Stimulated activated naive B cell treated with anti-CD40 and anti-IgM and Interleukin-4, amounts not matched to agents 10 μg/mL and 1 μg/mL and 100 μg/mL, for 72 hours (primary cell): ENCODE measurements around the gene MAB21L4.

Experiments used
- ATAC-seq, 2 donors: fragments of 150-1000 bp; cut with Tn5 transposase; replicated peaks; 2 replicates each; pipeline ENCODE4 v1.10.0; 2021; ENCODE audit warnings: moderate library complexity in 1 of 2
- DNase-seq: peaks from one replicate; pipeline ENCODE4 v3.0.0; 2021
- H3K27ac Mint-ChIP-seq: one replicate; pipeline ENCODE4 v1.8.0; 2022; ENCODE audit warnings: mild to moderate bottlenecking, mixed read lengths
- H3K27me3 Mint-ChIP-seq, 2 donors: one replicate each; pipeline ENCODE4 v1.8.0; 2022; ENCODE audit warnings: mixed read lengths in 2 of 2
- H3K36me3 Mint-ChIP-seq, 2 donors: one replicate each; pipeline ENCODE4 v1.8.0; 2022; ENCODE audit warnings: mixed read lengths in 2 of 2, mild to moderate bottlenecking in 1 of 2
- H3K4me1 Mint-ChIP-seq, 2 donors: one replicate each; pipeline ENCODE4 v1.8.0; 2022; ENCODE audit warnings: mixed read lengths in 2 of 2, mild to moderate bottlenecking in 1 of 2
- H3K4me3 Mint-ChIP-seq, 2 donors: one replicate each; pipeline ENCODE4 v1.8.0; 2022; ENCODE audit warnings: mild to moderate bottlenecking in 2 of 2, mixed read lengths in 2 of 2, moderate library complexity in 1 of 2
- H3K9me3 Mint-ChIP-seq, 2 donors: one replicate each; pipeline ENCODE4 v1.8.0; 2022; ENCODE audit warnings: mixed read lengths in 2 of 2, mild to moderate bottlenecking in 1 of 2

Gene MAB21L4

GRCh38 chr2:240898731-240899467 is 2.9 kb upstream of the MAB21L4 start:
- no peaks in the 10 kb centered on the region for H3K36me3 Mint-ChIP-seq
- no peaks in the 10 kb centered on the region for H3K4me1 Mint-ChIP-seq
- no peak overlapping the region for H3K4me3 Mint-ChIP-seq
- DNase-seq (no peak), ATAC-seq (no peak)
- H3K9me3 Mint-ChIP-seq = peaks cover 6% of the 10 kb centered on the region in 2 donors
- H3K27ac Mint-ChIP-seq = no peak overlapping the region
- peaks cover 8 to 27% of the 10 kb centered on the region in 2 donors for H3K27me3 Mint-ChIP-seq

GRCh38 chr2:240898108-240898730 is 2.3 kb upstream of the MAB21L4 start:
- DNase-seq = no peak

GRCh38 chr2:240896871-240897692 is 1.1 kb upstream of the MAB21L4 start:
- Mint-ChIP-seq H3K36me3 (no peaks in the 10 kb centered on the region), H3K27me3 (peaks cover 8 to 22% of the 10 kb centered on the region in 2 donors), H3K9me3 (peaks cover 6% of the 10 kb centered on the region in 2 donors), H3K4me1 (peaks cover 0 to 4% of the 10 kb centered on the region in 2 donors), H3K27ac (no peak overlapping the region), H3K4me3 (no peak overlapping the region)
- ATAC-seq (no peak), DNase-seq (no peak)

More at GRCh38 chr2:240898108-240898730, 2.3 kb upstream of the MAB21L4 start:
- ATAC-seq = no peak
- Mint-ChIP-seq H3K9me3 (peaks cover 6% of the 10 kb centered on the region in 2 donors), H3K4me1 (peaks cover 0 to 4% of the 10 kb centered on the region in 2 donors), H3K4me3 (no peak overlapping the region), H3K27ac (no peak overlapping the region), H3K36me3 (no peaks in the 10 kb centered on the region), H3K27me3 (peaks cover 8 to 27% of the 10 kb centered on the region in 2 donors)

- H3K36me3 Mint-ChIP-seq = no peaks in the 10 kb centered on the region
- peaks cover 8 to 21% of the 10 kb centered on the region in 2 donors for H3K27me3 Mint-ChIP-seq
Measured at GRCh38 chr2:240896394-240896793, 438 bp upstream of the MAB21L4 start.

GRCh38 chr2:240894836-240895558 is 959 bp downstream of the MAB21L4 start:
- no peak overlapping the region for H3K4me3 Mint-ChIP-seq
- H3K27me3 Mint-ChIP-seq = peaks cover 0 to 16% of the 10 kb centered on the region in 2 donors
- H3K9me3 Mint-ChIP-seq = no peaks in the 10 kb centered on the region
- H3K27ac Mint-ChIP-seq = no peak overlapping the region
- DNase-seq (no peak), ATAC-seq (no peak)
- H3K36me3 Mint-ChIP-seq = no peaks in the 10 kb centered on the region
- peaks cover 0 to 4% of the 10 kb centered on the region in 2 donors for H3K4me1 Mint-ChIP-seq

More at GRCh38 chr2:240896394-240896793, 438 bp upstream of the MAB21L4 start:
- H3K4me1 Mint-ChIP-seq = peaks cover 0 to 4% of the 10 kb centered on the region in 2 donors
- DNase-seq = no peak
- peaks cover 6% of the 10 kb centered on the region in 2 donors for H3K9me3 Mint-ChIP-seq
- H3K27ac Mint-ChIP-seq = no peak overlapping the region
- no peak overlapping the region for H3K4me3 Mint-ChIP-seq
- no peak for ATAC-seq

GRCh38 chr2:240894006-240894405 is 1.9 kb downstream of the MAB21L4 start:
- H3K27me3 Mint-ChIP-seq = peaks cover 0 to 16% of the 10 kb centered on the region in 2 donors
- no peak overlapping the region for H3K4me3 Mint-ChIP-seq
- no peak overlapping the region for H3K27ac Mint-ChIP-seq
- H3K36me3 Mint-ChIP-seq = no peaks in the 10 kb centered on the region
- no peaks in the 10 kb centered on the region for H3K9me3 Mint-ChIP-seq
- ATAC-seq (peak in 1 of 2 donors; percentile 3), DNase-seq (no peak)
- H3K4me1 Mint-ChIP-seq = peaks cover 0 to 4% of the 10 kb centered on the region in 2 donors

- H3K27ac Mint-ChIP-seq = peak overlapping the region; percentile 81
- DNase-seq (peak; percentile 54), ATAC-seq (peak; percentile 11 to 84)
- no peaks in the 10 kb centered on the region for H3K36me3 Mint-ChIP-seq
- peaks cover 0 to 5% of the 10 kb centered on the region in 2 donors for H3K4me1 Mint-ChIP-seq
- peaks cover 0 to 16% of the 10 kb centered on the region in 2 donors for H3K27me3 Mint-ChIP-seq
- peaks cover 0 to 1% of the 10 kb centered on the region in 2 donors for H3K9me3 Mint-ChIP-seq
- H3K4me3 Mint-ChIP-seq = peak overlapping the region in 1 of 2 donors; percentile 13
Measured at GRCh38 chr2:240893363-240893844, 2.6 kb downstream of the MAB21L4 start.

GRCh38 chr2:240892925-240893324 is 3.0 kb downstream of the MAB21L4 start:
- Mint-ChIP-seq H3K9me3 (peaks cover 0 to 1% of the 10 kb centered on the region in 2 donors), H3K4me1 (peaks cover 0 to 5% of the 10 kb centered on the region in 2 donors), H3K36me3 (no peaks in the 10 kb centered on the region), H3K27me3 (peaks cover 0 to 14% of the 10 kb centered on the region in 2 donors), H3K4me3 (no peak overlapping the region), H3K27ac (no peak overlapping the region)
- ATAC-seq (no peak), DNase-seq (no peak)

GRCh38 chr2:240892356-240892755 is 3.6 kb downstream of the MAB21L4 start:
- Mint-ChIP-seq H3K27me3 (peaks cover 0 to 8% of the 10 kb centered on the region in 2 donors), H3K4me3 (no peak overlapping the region), H3K9me3 (peaks cover 0 to 1% of the 10 kb centered on the region in 2 donors), H3K36me3 (no peaks in the 10 kb centered on the region), H3K27ac (no peak overlapping the region), H3K4me1 (peaks cover 0 to 5% of the 10 kb centered on the region in 2 donors)
- no peak for DNase-seq
- no peak for ATAC-seq

- no peak for DNase-seq
- Mint-ChIP-seq H3K36me3 (no peaks in the 10 kb centered on the region), H3K4me1 (peaks cover 0 to 5% of the 10 kb centered on the region in 2 donors), H3K27ac (peak overlapping the region; percentile 56), H3K4me3 (no peak overlapping the region), H3K27me3 (peaks cover 0 to 5% of the 10 kb centered on the region in 2 donors), H3K9me3 (peaks cover 0 to 1% of the 10 kb centered on the region in 2 donors)
- no peak for ATAC-seq
Measured at GRCh38 chr2:240891492-240892340, 4.2 kb downstream of the MAB21L4 start.

- ATAC-seq = no peak
- Mint-ChIP-seq H3K27me3 (peaks cover 0 to 5% of the 10 kb centered on the region in 2 donors), H3K27ac (no peak overlapping the region), H3K9me3 (peaks cover 0 to 3% of the 10 kb centered on the region in 2 donors), H3K36me3 (no peaks in the 10 kb centered on the region), H3K4me1 (peaks cover 5 to 9% of the 10 kb centered on the region in 2 donors), H3K4me3 (no peak overlapping the region)
- DNase-seq = no peak
Measured at GRCh38 chr2:240890691-240891090, 5.3 kb downstream of the MAB21L4 start.

GRCh38 chr2:240889601-240890560 is 6.1 kb downstream of the MAB21L4 start:
- H3K36me3 Mint-ChIP-seq = no peaks in the 10 kb centered on the region
- no peak overlapping the region for H3K4me3 Mint-ChIP-seq
- no peak overlapping the region for H3K27ac Mint-ChIP-seq
- H3K4me1 Mint-ChIP-seq = peaks cover 5 to 9% of the 10 kb centered on the region in 2 donors
- H3K27me3 Mint-ChIP-seq = peaks cover 0 to 5% of the 10 kb centered on the region in 2 donors
- DNase-seq (no peak), ATAC-seq (no peak)
- peaks cover 0 to 3% of the 10 kb centered on the region in 2 donors for H3K9me3 Mint-ChIP-seq
